ENCODE results near the gene DIDO1. TPM values are rescaled to one million over a fixed set of nuclear protein-coding genes. Genes with fewer than 3 reads are reported as not detected.

The DIDO1 gene
- total and polyA plus RNA-seq, 7 donors: 10.4 to 70.6 (median 48.7) TPM

GRCh38 chr20:62937268-62938104 lies 11.2 kb upstream of the DIDO1 start:
- peak; percentile 95 to 97 (median 96) for TF ChIP-seq POLR2AphosphoS5 (IDR thresholded peaks at IDR 0.05)
- TF ChIP-seq POLR2A (IDR thresholded peaks at IDR 0.05): peak; percentile 78 to 80
- TF ChIP-seq CTCF (IDR thresholded peaks at IDR 0.05): no peak
- TF ChIP-seq EP300 (IDR thresholded peaks at IDR 0.05): peak in 2 of 4 donors; percentile 21 to 81
- Histone ChIP-seq H3K27ac (peak overlapping the region; percentile 89 to 99 (median 94)), H3K36me3 (peaks cover 0 to 31% (median 2%) of the 10 kb centered on the region in 4 donors), H3K9me3 (no peaks in the 10 kb centered on the region), H3K27me3 (no peaks in the 10 kb centered on the region), H3K4me1 (peaks cover 0 to 68% (median 56%) of the 10 kb centered on the region in 4 donors), H3K4me3 (peak overlapping the region; percentile 72 to 94 (median 80))
- intact Hi-C loops (cut with DNase I): loop anchor here (5.0 to 10.0 kb wide), 2 partner anchors 35 to 283 kb away; no protein-coding TSS in a partner anchor
- 0% methylated on average over 92 of the region's 92 CpGs for WGBS, 2 donors
- peak; percentile 98 for DNase-seq

- Histone ChIP-seq H3K27ac (no peak overlapping the region), H3K4me3 (peak overlapping the region in 1 of 4 donors; percentile 94), H3K27me3 (no peaks in the 10 kb centered on the region), H3K36me3 (peaks cover 0 to 20% (median 0%) of the 10 kb centered on the region in 4 donors), H3K4me1 (peaks cover 0 to 54% (median 47%) of the 10 kb centered on the region in 4 donors), H3K9me3 (no peaks in the 10 kb centered on the region)
- intact Hi-C loops (cut with DNase I): loop anchor here (5.0 to 10.0 kb wide), 2 partner anchors 34 to 281 kb away; no protein-coding TSS in a partner anchor
- no peak for TF ChIP-seq EP300 (IDR thresholded peaks at IDR 0.05)
- no peak for TF ChIP-seq POLR2A (IDR thresholded peaks at IDR 0.05)
- TF ChIP-seq POLR2AphosphoS5 (IDR thresholded peaks at IDR 0.05): no peak
- no peak for TF ChIP-seq CTCF (IDR thresholded peaks at IDR 0.05)
- 89 to 93% methylated on average over 22 of the region's 22 CpGs for WGBS, 2 donors
- no peak for DNase-seq
Observed at GRCh38 chr20:62935968-62936585, 9.8 kb upstream of the DIDO1 start.

- DNase-seq: no peak
- Histone ChIP-seq H3K4me1 (peaks cover 0 to 49% (median 42%) of the 10 kb centered on the region in 4 donors), H3K27me3 (no peaks in the 10 kb centered on the region), H3K9me3 (no peaks in the 10 kb centered on the region), H3K36me3 (peaks cover 0 to 20% (median 0%) of the 10 kb centered on the region in 4 donors), H3K27ac (no peak overlapping the region), H3K4me3 (no peak overlapping the region)
- TF ChIP-seq POLR2AphosphoS5 (IDR thresholded peaks at IDR 0.05) (no peak), EP300 (IDR thresholded peaks at IDR 0.05) (no peak)
- 87 to 88% methylated on average over 12 of the region's 12 CpGs for WGBS, 2 donors
- intact Hi-C loops (cut with DNase I): loop anchor here (5.0 to 10.0 kb wide), 2 partner anchors 33 to 281 kb away; no protein-coding TSS in a partner anchor
Observed at GRCh38 chr20:62935204-62935967, 9.1 kb upstream of the DIDO1 start.

- Histone ChIP-seq H3K36me3 (peaks cover 0 to 20% (median 0%) of the 10 kb centered on the region in 4 donors), H3K4me1 (peaks cover 0 to 47% (median 40%) of the 10 kb centered on the region in 4 donors), H3K9me3 (no peaks in the 10 kb centered on the region), H3K27me3 (no peaks in the 10 kb centered on the region), H3K27ac (no peak overlapping the region), H3K4me3 (no peak overlapping the region)
- TF ChIP-seq EP300 (IDR thresholded peaks at IDR 0.05) (no peak), POLR2A (IDR thresholded peaks at IDR 0.05) (no peak), CTCF (IDR thresholded peaks at IDR 0.05) (no peak), POLR2AphosphoS5 (IDR thresholded peaks at IDR 0.05) (no peak)
- intact Hi-C loops (cut with DNase I): loop anchor here (10.0 kb wide), 1 partner anchor 279 kb away; no protein-coding TSS in a partner anchor
- DNase-seq: no peak
- 57 to 74% methylated on average over 3 of the region's 3 CpGs for WGBS, 2 donors
Observed at GRCh38 chr20:62933966-62934365, 7.7 kb upstream of the DIDO1 start.
